Fibroblast of lung (primary cell): ENCODE data around the gene SLC12A9.

Experiments
- CTCF ChIP-seq, 2 donors: IDR thresholded peaks in 1 of 2; conservative IDR thresholded peaks in 1 of 2; 1 replicate in 1 of 2; 2 replicates in 1 of 2; pipeline ENCODE4 v1.5.1; 2011 to 2012; ENCODE audit warnings: low read length in 2 of 2, control low read depth in 1 of 2, inconsistent platforms in 1 of 2, low read depth in 1 of 2, mild to moderate bottlenecking in 1 of 2
- EZH2 ChIP-seq: IDR thresholded peaks from 2 replicates; pipeline ENCODE4 v1.5.1; 2012; ENCODE audit warnings: low read length, control low read depth, mild to moderate bottlenecking; ENCODE audit errors: missing control alignments

- TF ChIP-seq CTCF (conservative IDR thresholded peaks at IDR 0.05 in 1 of 2, IDR thresholded peaks at IDR 0.05 in 1 of 2; ENCODE audit: low read depth in 1 of 2, low read length in 2 of 2): no peak
- no peak for TF ChIP-seq EZH2
These were observed 4.4 kb downstream of the SLC12A9 start for GRCh38 chr7:100856871-100857282.
